Measurements from ENCODE around the gene CUEDC2.

The CUEDC2 gene

GRCh38 chr10:102434394-102435132 lies 2.2 kb upstream of the CUEDC2 start:
- H3K79me2 ChIP-seq (ENCODE audit: insufficient read depth, low read length), result 0 out of 2 replicates have a peak, but pooled peaks cover 8% of the 10 kb centered on the region
- H2AFZ ChIP-seq (ENCODE audit: low read depth, low read length, severe bottlenecking), result no peak overlapping the region
- H3K4me3 ChIP-seq (ENCODE audit: insufficient read depth, low read length, poor library complexity, severe bottlenecking), result no peak overlapping the region
- no peaks in the 10 kb centered on the region for H4K20me1 ChIP-seq (ENCODE audit: low read depth, low read length)
- 0 out of 2 replicates have a peak, but pooled peaks cover 5% of the 10 kb centered on the region for H3F3A ChIP-seq (ENCODE audit: insufficient read depth)
- no peaks in the 10 kb centered on the region for H3K36me3 ChIP-seq (ENCODE audit: low read length)
- H3K9me3 ChIP-seq (ENCODE audit: insufficient read depth, low read length), result no peaks in the 10 kb centered on the region
- H3K4me2 ChIP-seq (ENCODE audit: low read depth, low read length, poor library complexity, severe bottlenecking), result no peak overlapping the region
- no peak overlapping the region for H3K27ac ChIP-seq (ENCODE audit: low read depth, low read length)
- no peaks in the 10 kb centered on the region for H3K9me2 ChIP-seq (replicated peaks; ENCODE audit: insufficient read depth, low read length)
- H3K9ac ChIP-seq (ENCODE audit: low read length), result no peak overlapping the region
- no peak for TF ChIP-seq EZH2phosphoT487 (conservative IDR thresholded peaks at IDR 0.05; ENCODE audit: low read length)
- TF ChIP-seq CTCF (IDR thresholded peaks at IDR 0.05; ENCODE audit: insufficient read depth, low read length, poor library complexity, severe bottlenecking), result no peak
- no peaks in the 10 kb centered on the region for H3K27me3 ChIP-seq (ENCODE audit: low read length)

- 0 out of 2 replicates have a peak, but pooled peaks cover 5% of the 10 kb centered on the region for H3F3A ChIP-seq (ENCODE audit: insufficient read depth)
- no peak overlapping the region for H3K4me2 ChIP-seq (ENCODE audit: low read depth, low read length, poor library complexity, severe bottlenecking)
- H3K36me3 ChIP-seq (ENCODE audit: low read length), result no peaks in the 10 kb centered on the region
- H3K4me3 ChIP-seq (ENCODE audit: insufficient read depth, low read length, poor library complexity, severe bottlenecking), result no peak overlapping the region
- 0 out of 2 replicates have a peak, but pooled peaks cover 8% of the 10 kb centered on the region for H3K79me2 ChIP-seq (ENCODE audit: insufficient read depth, low read length)
- no peak overlapping the region for H3K9ac ChIP-seq (ENCODE audit: low read length)
- H4K20me1 ChIP-seq (ENCODE audit: low read depth, low read length), result no peaks in the 10 kb centered on the region
- H3K27me3 ChIP-seq (ENCODE audit: low read length), result no peaks in the 10 kb centered on the region
- no peak overlapping the region for H2AFZ ChIP-seq (ENCODE audit: low read depth, low read length, severe bottlenecking)
- no peak for TF ChIP-seq CTCF (IDR thresholded peaks at IDR 0.05; ENCODE audit: insufficient read depth, low read length, poor library complexity, severe bottlenecking)
- TF ChIP-seq EZH2phosphoT487 (conservative IDR thresholded peaks at IDR 0.05; ENCODE audit: low read length), result no peak
- H3K9me2 ChIP-seq (replicated peaks; ENCODE audit: insufficient read depth, low read length), result no peaks in the 10 kb centered on the region
- no peak overlapping the region for H3K27ac ChIP-seq (ENCODE audit: low read depth, low read length)
- no peaks in the 10 kb centered on the region for H3K9me3 ChIP-seq (ENCODE audit: insufficient read depth, low read length)
Measured at GRCh38 chr10:102433619-102434046, 1.3 kb upstream of the CUEDC2 start.

DNA sequence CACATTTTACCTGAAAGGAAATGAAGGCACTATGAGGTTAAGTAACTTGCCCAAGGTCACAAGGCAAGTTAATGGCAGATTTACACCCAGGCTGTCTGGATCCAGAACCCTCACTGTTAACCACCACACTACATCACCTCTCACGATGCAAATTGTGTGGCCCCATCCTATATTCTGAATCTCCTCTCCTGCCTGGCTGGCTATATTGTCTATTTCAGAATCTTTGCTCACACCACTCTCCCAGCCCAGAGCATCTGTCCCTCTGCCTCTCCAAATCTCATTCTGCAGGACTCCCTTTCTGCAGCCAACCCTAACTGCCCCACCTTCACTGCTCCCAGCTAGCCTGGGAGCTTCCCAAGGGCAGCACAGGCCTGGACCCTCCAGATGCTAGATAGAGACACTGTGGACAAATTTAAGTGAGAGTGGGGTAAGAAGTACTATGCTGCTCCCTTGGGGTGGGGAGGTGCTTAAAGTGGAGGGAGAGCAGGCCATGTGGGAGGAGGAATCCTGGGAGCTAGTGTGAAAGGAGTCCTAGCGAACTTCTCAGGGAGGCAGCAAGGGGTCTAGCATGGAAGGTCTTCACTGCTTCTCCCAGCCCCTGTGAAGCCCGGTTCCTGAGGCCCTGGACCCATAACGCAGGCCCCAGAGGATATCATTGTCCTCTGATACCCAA lies 786 bp downstream of the CUEDC2 start:
- Histone ChIP-seq H4K20me1 (ENCODE audit: low read depth, low read length) (no peaks in the 10 kb centered on the region), H3K9me2 (replicated peaks; ENCODE audit: insufficient read depth, low read length) (no peaks in the 10 kb centered on the region), H3K4me2 (ENCODE audit: low read depth, low read length, poor library complexity, severe bottlenecking) (peak overlapping the region; percentile 80), H3K79me2 (ENCODE audit: insufficient read depth, low read length) (0 out of 2 replicates have a peak, but pooled peaks cover 8% of the 10 kb centered on the region), H2AFZ (ENCODE audit: low read depth, low read length, severe bottlenecking) (peak overlapping the region; percentile 49), H3K9ac (ENCODE audit: low read length) (peak overlapping the region; percentile 86), H3K36me3 (ENCODE audit: low read length) (no peaks in the 10 kb centered on the region), H3K27me3 (ENCODE audit: low read length) (no peaks in the 10 kb centered on the region), H3F3A (ENCODE audit: insufficient read depth) (0 out of 2 replicates have a peak, but pooled peaks cover 5% of the 10 kb centered on the region), H3K9me3 (ENCODE audit: insufficient read depth, low read length) (no peaks in the 10 kb centered on the region), H3K27ac (ENCODE audit: low read depth, low read length) (peak overlapping the region; percentile 51), H3K4me3 (ENCODE audit: insufficient read depth, low read length, poor library complexity, severe bottlenecking) (peak overlapping the region; percentile 61)
- no peak for TF ChIP-seq CTCF (IDR thresholded peaks at IDR 0.05; ENCODE audit: insufficient read depth, low read length, poor library complexity, severe bottlenecking)
- TF ChIP-seq EZH2phosphoT487 (conservative IDR thresholded peaks at IDR 0.05; ENCODE audit: low read length), result no peak
